T-cell (primary cell): ENCODE data around the gene TYMP. TPM values are rescaled to one million over a fixed set of nuclear protein-coding genes. Genes with fewer than 3 reads are reported as not detected.

Source experiments
- ATAC-seq, 4 experiments: fragments of 200-7000 bp in 3 of 4; fragments of 150-1000 bp in 1 of 4; cut with Tn5 transposase; replicated peaks in 1 of 4; 1 replicate in 3 of 4; 2 replicates in 1 of 4; pipeline ENCODE4 v1.10.0; 2021; ENCODE audit warnings: moderate library complexity in 3 of 4, mild to moderate bottlenecking in 2 of 4, moderate number of reproducible peaks in 1 of 4
- CTCF ChIA-PET, 2 donors: fragments of 300-600 bp; sonication (Branson Sonifier 250); formaldehyde crosslinking; loops; one replicate each; lab custom pipeline; 2022; ENCODE audit warnings: antibody characterized with exemption in 2 of 2; lab: Charles Lee
- POLR2A ChIA-PET, 2 donors: fragments of 300-600 bp; sonication (Branson Sonifier 250); formaldehyde crosslinking; loops; one replicate each; lab custom pipeline; 2022; ENCODE audit warnings: antibody characterized with exemption in 2 of 2; lab: Charles Lee
- DNase-seq, 35 experiments: peaks; one replicate each; pipeline versions ENCODE4 v3.0.0 to v3.0.0-alpha.2; 2013 to 2023
- H3K27ac ChIP-seq: one replicate; pipeline ENCODE4 v1.5.1; 2013; ENCODE audit warnings: low read length
- H3K27me3 ChIP-seq, 2 experiments: replicated peaks in 1 of 2; 1 replicate in 1 of 2; 2 replicates in 1 of 2; pipeline versions ENCODE4 v1.6.1 to v1.7.0; 2013; ENCODE audit warnings: low read length in 1 of 2, mixed read lengths in 1 of 2; ENCODE audit not compliant: control insufficient read depth in 2 of 2, insufficient read depth in 2 of 2; ENCODE audit errors: extremely low read depth in 1 of 2
- H3K36me3 ChIP-seq, 2 donors: 1 replicate in 1 of 2; 2 replicates in 1 of 2; pipeline versions ENCODE4 v1.6.1 to v1.7.0; 2013; ENCODE audit warnings: low read length in 1 of 2; ENCODE audit not compliant: control insufficient read depth in 2 of 2, insufficient read depth in 1 of 2; ENCODE audit errors: extremely low read depth in 1 of 2
- H3K4me1 ChIP-seq, 2 experiments: 1 replicate in 1 of 2; 2 replicates in 1 of 2; pipeline versions ENCODE4 v1.6.1 to v1.7.0; 2013; ENCODE audit warnings: low read length in 2 of 2, mixed read lengths in 1 of 2; ENCODE audit not compliant: insufficient read depth in 2 of 2, control insufficient read depth in 1 of 2; ENCODE audit errors: extremely low read depth in 1 of 2
- H3K4me3 ChIP-seq, 2 donors: 1 replicate in 1 of 2; 2 replicates in 1 of 2; pipeline versions ENCODE4 v1.5.1 to v1.7.0; 2013; ENCODE audit warnings: mild to moderate bottlenecking in 2 of 2, low read length in 1 of 2, moderate library complexity in 1 of 2; ENCODE audit not compliant: control insufficient read depth in 1 of 2; ENCODE audit errors: extremely low read depth in 1 of 2
- H3K9me3 ChIP-seq: 2 replicates; pipeline ENCODE4 v1.7.0; 2013
- H3K27ac Mint-ChIP-seq, 2 donors: one replicate each; pipeline ENCODE4 v1.8.0; 2020 to 2021; ENCODE audit warnings: mild to moderate bottlenecking in 2 of 2, mixed read lengths in 2 of 2
- H3K27me3 Mint-ChIP-seq, 2 donors: one replicate each; pipeline ENCODE4 v1.8.0; 2021 to 2022; ENCODE audit warnings: mixed read lengths in 2 of 2
- H3K36me3 Mint-ChIP-seq: one replicate; pipeline ENCODE4 v1.8.0; 2021; ENCODE audit warnings: mixed read lengths
- H3K4me1 Mint-ChIP-seq, 3 donors: one replicate each; pipeline ENCODE4 v1.8.0; 2020 to 2022; ENCODE audit warnings: mixed read lengths in 3 of 3, mild to moderate bottlenecking in 1 of 3
- H3K4me3 Mint-ChIP-seq, 3 donors: one replicate each; pipeline ENCODE4 v1.8.0; 2020 to 2022; ENCODE audit warnings: mild to moderate bottlenecking in 3 of 3, mixed read lengths in 3 of 3, moderate library complexity in 3 of 3
- H3K9me3 Mint-ChIP-seq, 3 donors: one replicate each; pipeline ENCODE4 v1.8.0; 2020 to 2022; ENCODE audit warnings: mixed read lengths in 3 of 3
- WGBS: methylation state at CpG from one replicate; pipeline ENCODE4 v1.1.5; 2013; ENCODE audit warnings: missing lambda C conversion rate; ENCODE audit not compliant: insufficient coverage; 5-methylcytosine and 5-hydroxymethylcytosine counted together
- total RNA-seq, 35 experiments: library from RNA in 6 of 35; stranded (reverse) in 6 of 35; fragments of 120-200 nt in 1 of 35; gene quantifications; one replicate each; pipeline versions ENCODE4 v1.2.1 to v1.2.4 and lab custom pipeline; 2013 to 2026

Gene TYMP
- total RNA-seq, 5 donors from 2014 or later (not counting 1 experiment from before 2014, with no cell fraction given), result 11.6 to 29.1 (median 14.9) TPM

DNA sequence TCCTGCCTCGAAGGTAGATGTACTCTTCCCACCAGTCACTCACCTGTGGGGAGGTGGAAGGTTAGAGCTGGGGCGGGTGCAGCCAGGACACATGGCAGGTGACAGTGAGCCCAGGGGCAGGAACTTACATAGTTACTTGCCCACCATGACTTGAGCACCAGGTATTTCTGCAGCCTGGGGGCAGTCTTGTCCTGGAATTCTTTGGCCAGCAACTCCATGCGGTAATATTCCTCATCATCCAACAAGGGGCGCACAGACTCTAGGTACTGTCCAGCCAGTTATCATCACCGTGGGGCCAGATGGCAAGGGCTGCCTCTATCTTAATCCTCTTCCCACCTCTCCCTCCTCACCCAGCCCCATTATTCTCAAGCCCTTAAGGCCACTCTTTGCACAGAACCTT lies 46.3 kb upstream of the TYMP start:
- POLR2A ChIA-PET, result no interaction called here
- H3K4me3 Mint-ChIP-seq, result no peak overlapping the region
- no peaks in the 10 kb centered on the region for H3K9me3 ChIP-seq
- H3K4me3 ChIP-seq, result no peak overlapping the region
- WGBS, result 88% methylated on average over 3 of the region's 5 CpGs
- peaks cover 28% of the 10 kb centered on the region for H3K36me3 Mint-ChIP-seq
- H3K27ac ChIP-seq, result no peak overlapping the region
- no peak for DNase-seq
- H3K27me3 Mint-ChIP-seq, result no peaks in the 10 kb centered on the region
- no peaks in the 10 kb centered on the region for H3K27me3 ChIP-seq
- no peak for ATAC-seq
- H3K27ac Mint-ChIP-seq, result no peak overlapping the region
- peaks cover 17 to 19% (median 18%) of the 10 kb centered on the region in 3 donors for H3K4me1 Mint-ChIP-seq
- CTCF ChIA-PET, result interaction anchor here in 1 of 2 donors (0.6 kb wide), 1 partner anchor 9 kb away, joined by 3 read pairs; no protein-coding TSS in a partner anchor
- H3K9me3 Mint-ChIP-seq, result no peaks in the 10 kb centered on the region
- peaks cover 0 to 16% of the 10 kb centered on the region in 2 experiments for H3K4me1 ChIP-seq
- peaks cover 16 to 24% of the 10 kb centered on the region in 2 donors for H3K36me3 ChIP-seq

GRCh38 chr22:50575426-50575941 lies 45.7 kb upstream of the TYMP start:
- no peak for ATAC-seq
- ChIA-PET CTCF (no interaction called here), POLR2A (no interaction called here)
- Mint-ChIP-seq H3K9me3 (no peaks in the 10 kb centered on the region), H3K36me3 (peaks cover 31% of the 10 kb centered on the region), H3K4me3 (no peak overlapping the region), H3K27me3 (no peaks in the 10 kb centered on the region), H3K27ac (no peak overlapping the region), H3K4me1 (peaks cover 15 to 18% (median 16%) of the 10 kb centered on the region in 3 donors)
- peaks cover 19 to 30% of the 10 kb centered on the region in 2 donors for H3K36me3 ChIP-seq
- WGBS, result 93% methylated on average over 7 of the region's 8 CpGs
- H3K27ac ChIP-seq, result no peak overlapping the region
- H3K4me1 ChIP-seq, result peaks cover 0 to 15% of the 10 kb centered on the region in 2 experiments
- H3K27me3 ChIP-seq, result no peaks in the 10 kb centered on the region
- no peak for DNase-seq
- H3K9me3 ChIP-seq, result no peaks in the 10 kb centered on the region
- H3K4me3 ChIP-seq, result no peak overlapping the region

DNA sequence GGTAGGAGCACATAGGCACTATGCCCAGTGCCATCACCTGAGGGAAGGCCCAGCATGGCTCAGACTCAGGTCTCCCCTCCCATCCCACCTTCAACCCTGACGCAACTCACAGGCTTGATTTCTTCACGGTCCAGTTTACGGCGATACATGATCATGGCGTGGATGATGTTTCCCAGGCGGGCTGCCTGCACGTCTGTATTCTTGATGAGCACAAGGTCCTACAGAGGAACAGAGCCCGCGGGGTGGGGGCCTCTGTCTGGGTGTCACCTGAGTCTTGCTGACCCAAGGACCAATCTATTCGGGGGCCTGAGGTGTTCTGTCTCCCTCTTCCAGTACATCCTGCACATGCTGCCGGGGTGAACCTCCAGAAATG lies 44.6 kb upstream of the TYMP start:
- Mint-ChIP-seq H3K27me3 (no peaks in the 10 kb centered on the region), H3K4me1 (peaks cover 7 to 8% (median 7%) of the 10 kb centered on the region in 3 donors), H3K9me3 (no peaks in the 10 kb centered on the region), H3K4me3 (no peak overlapping the region), H3K27ac (no peak overlapping the region), H3K36me3 (peaks cover 26% of the 10 kb centered on the region)
- Histone ChIP-seq H3K27me3 (no peaks in the 10 kb centered on the region), H3K4me3 (no peak overlapping the region), H3K27ac (no peak overlapping the region), H3K4me1 (peaks cover 0 to 15% of the 10 kb centered on the region in 2 experiments), H3K36me3 (peaks cover 19 to 39% of the 10 kb centered on the region in 2 donors), H3K9me3 (no peaks in the 10 kb centered on the region)
- ATAC-seq (no peak), DNase-seq (no peak)
- POLR2A ChIA-PET, result interaction anchor here in 1 of 2 donors (0.6 kb wide), 2 partner anchors 19 to 159 kb away, joined by 3 to 11 read pairs; no protein-coding TSS in a partner anchor
- CTCF ChIA-PET, result interaction anchor here in 1 of 2 donors (0.6 kb wide), 1 partner anchor 124 kb away, joined by 5 read pairs; no protein-coding TSS in a partner anchor
- 96% methylated on average over 7 of the region's 11 CpGs for WGBS

DNA sequence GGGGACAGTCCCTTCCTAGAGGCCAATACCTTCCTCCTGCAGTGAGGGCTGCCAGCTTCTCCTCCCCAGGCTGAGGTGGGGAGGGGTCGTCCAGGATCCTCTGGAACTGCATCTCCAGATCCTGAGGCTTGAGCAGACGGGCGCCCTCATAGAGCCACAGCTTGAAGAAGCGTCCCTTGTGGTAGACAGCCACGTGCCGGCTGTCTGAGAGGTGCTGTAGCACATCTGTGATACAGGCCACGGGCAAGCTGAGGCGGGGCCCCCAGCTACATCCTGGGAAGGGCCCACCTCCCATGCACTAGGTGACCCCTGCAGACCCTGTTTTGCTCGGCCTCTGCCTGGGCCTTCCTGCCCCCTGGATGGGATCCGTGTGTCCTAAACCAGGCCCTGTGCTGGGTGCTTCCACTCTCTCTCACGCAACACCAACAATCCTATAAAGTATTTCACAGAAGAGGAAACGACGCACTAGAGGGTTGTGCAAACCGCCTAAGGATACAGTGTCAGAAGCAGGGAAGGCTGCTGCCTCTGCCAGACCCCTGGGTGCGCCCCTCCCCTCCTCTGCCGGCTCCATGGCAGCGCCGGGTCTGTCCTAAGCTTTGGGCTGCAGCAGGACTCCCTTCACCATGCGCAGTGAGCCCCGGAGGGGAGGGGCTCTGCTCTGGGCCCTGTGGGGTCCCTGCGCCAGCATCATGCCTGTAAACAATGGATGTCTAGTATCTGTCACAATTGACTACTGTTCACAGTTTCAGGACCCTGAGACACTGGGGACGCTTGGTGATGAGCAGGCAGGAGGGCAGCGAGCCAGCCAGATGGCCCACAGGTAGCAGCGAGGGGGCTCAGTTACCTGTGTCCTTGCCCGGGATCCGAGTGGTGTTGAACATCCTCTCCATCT lies 43.9 kb upstream of the TYMP start:
- peaks cover 28% of the 10 kb centered on the region for H3K36me3 Mint-ChIP-seq
- H3K4me1 ChIP-seq, result peaks cover 0 to 15% of the 10 kb centered on the region in 2 experiments
- ChIA-PET POLR2A (no interaction called here), CTCF (no interaction called here)
- peaks cover 22 to 39% of the 10 kb centered on the region in 2 donors for H3K36me3 ChIP-seq
- H3K4me3 ChIP-seq, result no peak overlapping the region
- H3K4me1 Mint-ChIP-seq, result peaks cover 7 to 8% (median 7%) of the 10 kb centered on the region in 3 donors
- no peak for ATAC-seq
- no peaks in the 10 kb centered on the region for H3K27me3 ChIP-seq
- no peak overlapping the region for H3K27ac Mint-ChIP-seq
- no peaks in the 10 kb centered on the region for H3K9me3 Mint-ChIP-seq
- no peak for DNase-seq
- no peaks in the 10 kb centered on the region for H3K9me3 ChIP-seq
- H3K27me3 Mint-ChIP-seq, result no peaks in the 10 kb centered on the region
- WGBS, result 96% methylated on average over 24 of the region's 26 CpGs
- no peak overlapping the region for H3K27ac ChIP-seq
- no peak overlapping the region for H3K4me3 Mint-ChIP-seq

- 97% methylated on average over 8 of the region's 11 CpGs for WGBS
- no peaks in the 10 kb centered on the region for H3K27me3 Mint-ChIP-seq
- peaks cover 30% of the 10 kb centered on the region for H3K36me3 Mint-ChIP-seq
- CTCF ChIA-PET, result no interaction called here
- POLR2A ChIA-PET, result no interaction called here
- peaks cover 6 to 8% (median 7%) of the 10 kb centered on the region in 3 donors for H3K4me1 Mint-ChIP-seq
- Histone ChIP-seq H3K36me3 (peaks cover 26 to 42% of the 10 kb centered on the region in 2 donors), H3K9me3 (no peaks in the 10 kb centered on the region), H3K27ac (no peak overlapping the region), H3K27me3 (no peaks in the 10 kb centered on the region), H3K4me1 (peaks cover 0 to 8% of the 10 kb centered on the region in 2 experiments), H3K4me3 (no peak overlapping the region)
- DNase-seq (no peak), ATAC-seq (no peak)
- no peak overlapping the region for H3K4me3 Mint-ChIP-seq
- H3K9me3 Mint-ChIP-seq, result no peaks in the 10 kb centered on the region
- H3K27ac Mint-ChIP-seq, result no peak overlapping the region
Observed at GRCh38 chr22:50572965-50573364, 43.2 kb upstream of the TYMP start.

DNA sequence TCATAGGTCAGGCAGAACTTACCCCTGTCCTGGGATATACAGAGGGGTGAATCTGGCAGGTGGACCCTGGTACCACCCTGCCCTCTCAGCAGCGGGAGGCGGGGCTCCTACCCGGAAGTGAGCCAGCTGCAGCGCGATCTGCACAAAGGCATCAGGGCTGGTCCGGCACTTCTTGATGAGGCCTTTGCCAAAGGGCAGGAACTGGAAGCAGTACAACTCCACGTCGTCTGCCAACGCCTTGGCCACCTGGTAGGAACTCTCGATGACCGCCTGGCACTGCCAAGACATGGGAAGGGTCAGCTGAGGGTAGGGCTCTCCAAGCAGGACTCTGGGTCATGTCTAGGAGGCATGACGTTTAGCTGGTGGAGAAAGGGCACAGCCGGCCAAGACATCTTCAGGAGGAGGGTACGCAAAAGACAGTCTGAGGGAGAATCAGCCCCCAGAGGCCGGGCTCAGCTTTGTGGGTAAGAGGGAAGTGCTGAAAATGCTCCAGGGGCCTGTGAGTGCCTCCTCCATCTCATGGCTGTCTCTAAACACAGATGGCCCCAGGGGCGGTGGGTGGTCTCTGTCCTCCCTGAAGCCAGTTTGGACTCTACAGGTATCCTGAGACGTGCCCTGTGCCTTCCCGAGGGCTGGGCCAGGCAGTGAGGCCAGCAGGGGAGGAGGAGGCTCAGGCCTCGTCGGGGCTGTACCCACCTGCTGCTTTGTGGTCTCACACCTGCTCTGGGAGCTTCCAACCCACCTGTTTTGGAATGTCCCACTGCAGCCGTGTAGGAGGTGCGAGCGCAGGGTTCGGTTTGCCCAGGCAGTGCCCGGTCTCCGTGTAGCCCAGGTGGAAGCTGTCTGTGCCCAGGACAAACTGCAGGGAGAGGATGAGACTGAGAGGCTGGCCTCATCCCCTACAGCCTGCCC lies 41.7 kb upstream of the TYMP start:
- H3K9me3 Mint-ChIP-seq, result no peaks in the 10 kb centered on the region
- H3K36me3 Mint-ChIP-seq, result peaks cover 30% of the 10 kb centered on the region
- 85% methylated on average over 23 of the region's 26 CpGs for WGBS
- H3K27me3 ChIP-seq, result no peaks in the 10 kb centered on the region
- no peak overlapping the region for H3K4me3 ChIP-seq
- CTCF ChIA-PET, result no interaction called here
- no peaks in the 10 kb centered on the region for H3K9me3 ChIP-seq
- H3K4me1 ChIP-seq, result no peaks in the 10 kb centered on the region
- peaks cover 26 to 42% of the 10 kb centered on the region in 2 donors for H3K36me3 ChIP-seq
- DNase-seq, result no peak
- H3K27ac Mint-ChIP-seq, result no peak overlapping the region
- H3K27ac ChIP-seq, result no peak overlapping the region
- no peaks in the 10 kb centered on the region for H3K27me3 Mint-ChIP-seq
- H3K4me3 Mint-ChIP-seq, result no peak overlapping the region
- no peaks in the 10 kb centered on the region for H3K4me1 Mint-ChIP-seq
- POLR2A ChIA-PET, result no interaction called here
- no peak for ATAC-seq
